ENCODE measurements around the gene ATP7B.
"Not testable (repeated sequence)": the region's sequence is repeated elsewhere in the genome, so short reads cannot be mapped to it uniquely, and the experiment has no call there.

Gene ATP7B

DNA sequence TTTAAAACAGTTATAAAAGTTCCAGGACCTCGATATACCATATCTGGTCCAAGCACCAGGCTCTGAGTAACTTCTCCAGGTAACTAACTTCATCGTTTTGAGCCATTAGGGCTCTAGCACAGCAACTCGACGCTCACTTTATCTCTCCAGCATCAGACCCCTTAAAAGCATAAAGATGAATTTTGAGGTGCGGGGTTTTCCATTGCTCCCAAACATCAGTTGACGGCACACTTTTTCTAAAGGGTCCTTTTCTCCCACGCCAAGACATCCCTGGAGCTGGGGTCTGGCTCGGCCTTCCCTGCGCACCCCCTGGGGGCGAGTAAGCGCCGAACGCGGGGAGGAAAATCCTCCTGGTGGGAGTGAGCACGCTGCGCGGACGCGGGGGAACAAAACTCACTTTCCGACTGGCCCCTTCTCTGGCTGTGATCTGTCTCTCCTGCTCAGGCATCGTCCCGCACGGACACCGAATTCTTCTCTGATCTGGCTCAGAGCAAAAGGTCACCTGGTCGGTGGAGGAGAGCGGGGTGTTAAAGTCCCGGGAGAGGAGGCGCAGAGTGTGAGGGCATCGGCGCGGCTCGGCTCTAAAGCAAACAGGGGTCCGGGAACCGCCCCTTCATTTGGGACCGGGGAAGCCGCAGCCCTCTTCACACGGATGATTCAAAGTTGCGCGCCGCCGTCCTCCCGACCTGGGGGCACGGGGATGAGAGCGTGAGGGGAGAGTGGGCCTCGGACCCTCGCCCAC is at the start of gene ATP7B:
Gene ATP7B, minus strand, starts transcription at position 561 of the 742 bp plus-strand sequence. Its CDS starts 113 bp downstream, at position 448.
- no peak for DNase-seq (ENCODE audit: low spot score)

DNA sequence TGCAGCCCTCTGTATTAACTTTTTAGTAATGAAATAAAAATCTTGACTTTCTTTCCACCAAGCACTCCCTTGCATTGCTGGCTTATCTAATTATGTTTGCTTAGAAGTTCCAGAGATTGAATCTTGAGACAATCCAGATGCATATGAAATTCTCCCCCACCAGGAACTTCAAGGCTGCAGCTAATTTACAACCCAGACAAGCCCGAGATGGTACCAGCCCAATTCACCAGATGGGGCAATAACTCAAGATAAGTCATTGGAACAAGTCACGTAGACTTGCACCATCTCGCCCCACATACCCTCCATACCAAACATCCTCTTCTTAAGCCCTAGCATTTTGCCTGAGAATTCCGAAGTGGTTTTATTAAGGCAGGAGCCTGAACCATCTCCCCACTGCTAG is 42.2 kb upstream of the ATP7B start:
- no peak for DNase-seq (ENCODE audit: low spot score)

DNA sequence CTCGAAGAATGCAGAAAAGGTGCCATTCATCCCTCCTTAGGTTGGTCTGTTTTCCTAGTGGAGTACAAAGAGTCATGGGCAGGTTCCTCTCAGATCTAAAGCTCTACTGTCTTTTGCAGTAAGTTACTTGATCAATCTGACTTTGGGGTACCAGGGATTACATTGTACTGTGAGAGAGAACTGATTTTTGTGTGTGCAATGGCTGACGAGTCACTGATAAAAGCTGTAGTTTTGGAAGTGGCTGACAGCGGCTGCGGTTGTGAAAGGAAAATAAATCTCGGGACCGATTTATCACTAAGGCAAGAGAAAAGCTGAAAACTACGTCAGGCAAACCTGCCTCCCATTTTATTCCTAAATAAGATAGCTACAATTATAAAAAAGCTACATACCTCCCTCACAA is 40.1 kb upstream of the ATP7B start:
- no peak for DNase-seq (ENCODE audit: low spot score)

DNA sequence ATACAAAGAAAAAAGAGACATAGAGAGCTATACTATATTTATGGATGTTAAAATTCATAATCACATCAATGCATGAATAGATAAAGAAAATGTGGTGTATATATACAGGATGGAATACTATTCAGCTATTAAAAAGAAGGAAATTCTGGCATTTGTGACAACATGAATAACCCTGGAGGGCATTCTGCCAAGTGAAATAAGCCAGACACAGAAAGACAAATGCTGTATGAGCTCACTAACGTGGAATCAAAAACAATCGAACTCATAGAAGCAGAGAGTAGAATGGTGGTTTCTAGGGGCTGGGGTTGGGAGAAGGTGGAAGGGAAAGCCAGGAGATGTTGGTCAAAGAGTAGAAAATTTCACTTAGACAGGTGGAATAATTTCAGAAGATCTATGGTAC is 37.3 kb upstream of the ATP7B start:
- no peak for DNase-seq (ENCODE audit: low spot score)

DNA sequence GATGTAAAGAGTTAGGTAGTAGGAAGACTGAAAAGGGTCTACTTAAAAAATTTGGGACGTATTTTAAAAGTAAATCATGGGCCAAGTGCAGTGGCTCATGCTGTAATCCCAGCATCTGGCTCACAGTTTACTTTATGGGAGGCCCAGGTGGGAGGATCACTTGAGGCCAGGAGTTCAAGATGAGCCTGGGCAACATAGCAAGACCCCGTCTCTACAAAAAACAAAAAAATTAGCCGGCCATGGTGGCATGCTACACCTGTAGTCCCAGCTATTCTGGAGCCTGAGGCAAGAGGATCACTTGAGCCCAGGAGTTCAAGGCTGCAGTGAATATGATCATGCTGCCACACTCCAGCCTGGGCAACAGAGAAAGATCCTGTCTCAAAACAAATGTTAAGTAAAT is 36.2 kb upstream of the ATP7B start:
- no peak for DNase-seq (ENCODE audit: low spot score)

DNA sequence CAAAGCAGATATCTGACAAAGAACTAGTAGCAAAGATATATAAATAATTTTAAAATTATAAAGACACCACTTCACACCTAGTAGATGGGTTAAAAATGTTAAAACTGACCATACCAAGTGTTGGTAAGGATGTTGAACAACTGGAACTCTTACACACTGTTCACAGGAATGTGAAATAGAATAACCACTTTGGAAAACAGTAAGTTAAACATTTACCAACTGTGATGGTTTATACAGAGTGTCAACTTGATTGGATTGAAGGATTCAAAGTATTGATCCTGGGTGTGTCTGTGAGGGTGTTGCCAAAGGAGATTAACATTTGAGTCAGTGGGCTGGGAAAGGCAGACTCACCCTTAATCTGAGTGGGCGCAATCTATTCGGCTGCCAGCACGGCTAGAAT is 32.4 kb upstream of the ATP7B start:
- DNase-seq (ENCODE audit: low spot score), result no peak

DNA sequence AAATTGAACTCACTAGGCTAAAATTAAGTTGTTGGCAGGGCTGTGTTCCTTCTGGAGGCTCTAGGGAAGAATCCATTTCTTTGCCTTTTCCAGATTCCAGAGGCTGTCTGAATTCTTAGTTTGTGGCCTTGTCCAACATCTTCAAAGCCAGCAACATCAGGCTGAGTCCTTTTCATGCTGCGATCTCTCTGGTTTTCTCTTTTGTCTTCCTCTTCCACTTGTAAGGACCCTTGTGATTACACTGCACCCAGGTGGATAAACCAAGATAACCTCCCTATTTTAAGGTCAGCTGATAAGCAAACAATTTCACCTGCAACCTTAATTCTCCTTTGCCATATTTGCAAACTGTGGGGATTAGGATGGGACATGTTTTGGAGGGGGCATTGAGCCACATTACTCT is 24.8 kb upstream of the ATP7B start:
- no peak for DNase-seq (ENCODE audit: low spot score)

DNA sequence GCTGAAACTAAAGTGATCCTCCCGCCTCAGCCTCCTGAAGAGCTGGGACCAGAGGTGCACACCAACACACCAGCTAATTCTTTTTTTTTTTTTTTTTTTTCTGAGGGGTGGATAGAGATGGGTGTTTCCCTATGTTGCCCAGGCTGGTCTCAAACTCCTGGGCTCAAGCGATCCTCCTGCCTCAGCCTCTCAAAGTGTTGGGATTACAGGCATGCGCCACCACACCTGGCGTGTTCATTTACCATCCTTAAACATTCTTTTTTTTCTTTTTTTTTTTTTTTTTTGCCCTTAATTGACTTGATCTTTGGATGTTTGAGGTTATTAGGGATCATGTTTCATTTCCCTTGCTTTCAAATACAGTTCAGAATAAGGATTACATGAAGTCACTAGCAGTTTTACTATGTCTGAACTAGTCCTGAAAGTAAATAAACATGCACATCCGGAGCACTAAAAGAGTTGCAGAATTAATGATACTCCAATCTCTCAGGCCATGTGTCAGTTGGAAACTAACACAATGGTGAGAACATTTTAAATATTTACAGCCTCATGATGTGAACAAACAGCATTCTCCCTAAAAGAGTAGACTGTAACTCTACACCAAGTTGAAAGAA is 23.5 kb upstream of the ATP7B start:
- no peak for DNase-seq (ENCODE audit: low spot score)

DNA sequence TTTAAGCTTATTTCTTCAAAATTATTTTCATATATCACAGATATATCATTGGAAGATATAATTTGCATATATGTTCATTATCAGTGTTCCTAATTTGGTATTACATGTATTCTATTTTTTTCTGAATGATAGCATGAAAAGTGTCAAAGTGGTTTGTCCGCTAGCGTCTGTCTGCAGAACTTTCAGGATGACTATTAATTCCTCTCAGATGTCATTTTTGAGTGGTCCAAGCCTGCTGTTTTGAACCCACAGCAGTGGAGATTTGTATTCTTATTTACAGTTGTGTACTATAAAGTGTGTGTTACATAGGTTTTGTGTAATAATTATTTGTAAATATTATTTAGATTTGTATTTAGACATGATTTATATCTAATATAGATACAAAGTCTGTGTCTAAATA is 21.8 kb upstream of the ATP7B start:
- DNase-seq (ENCODE audit: low spot score), result no peak

DNA sequence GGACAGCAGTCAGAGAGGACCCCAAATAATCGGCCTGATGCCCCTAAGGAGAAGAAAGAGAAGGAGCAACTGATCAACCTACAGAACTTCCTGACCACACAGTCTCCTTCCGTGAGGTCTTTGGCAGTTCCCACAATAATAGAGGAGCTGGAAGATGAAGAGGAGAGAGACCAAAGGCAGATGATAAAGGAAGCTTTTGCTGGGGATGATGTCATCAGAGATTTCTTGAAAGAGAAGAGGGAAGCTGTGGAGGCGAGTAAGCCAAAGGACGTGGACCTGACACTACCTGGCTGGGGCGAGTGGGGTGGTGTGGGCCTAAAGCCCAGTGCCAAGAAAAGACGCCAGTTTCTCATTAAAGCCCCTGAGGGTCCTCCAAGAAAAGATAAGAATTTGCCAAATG is 19.2 kb upstream of the ATP7B start:
- DNase-seq (ENCODE audit: low spot score), result not testable (repeated sequence)

DNA sequence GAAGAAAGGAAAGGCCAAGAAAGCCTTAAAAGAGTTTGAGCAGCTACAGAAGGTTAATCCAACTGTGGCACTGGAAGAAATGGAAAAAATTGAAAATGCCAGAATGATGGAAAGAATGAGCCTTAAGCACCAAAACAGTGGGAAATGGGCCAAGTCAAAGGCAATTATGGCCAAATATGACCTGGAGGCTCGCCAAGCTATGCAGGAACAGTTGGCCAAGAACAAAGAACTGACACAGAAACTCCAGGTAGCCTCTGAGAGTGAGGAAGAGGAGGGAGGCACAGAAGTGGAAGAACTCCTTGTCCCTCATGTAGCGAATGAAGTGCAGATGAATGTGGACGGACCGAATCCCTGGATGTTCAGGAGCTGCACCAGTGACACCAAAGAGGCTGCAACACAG is 18.3 kb upstream of the ATP7B start:
- no peak for DNase-seq (ENCODE audit: low spot score)

DNA sequence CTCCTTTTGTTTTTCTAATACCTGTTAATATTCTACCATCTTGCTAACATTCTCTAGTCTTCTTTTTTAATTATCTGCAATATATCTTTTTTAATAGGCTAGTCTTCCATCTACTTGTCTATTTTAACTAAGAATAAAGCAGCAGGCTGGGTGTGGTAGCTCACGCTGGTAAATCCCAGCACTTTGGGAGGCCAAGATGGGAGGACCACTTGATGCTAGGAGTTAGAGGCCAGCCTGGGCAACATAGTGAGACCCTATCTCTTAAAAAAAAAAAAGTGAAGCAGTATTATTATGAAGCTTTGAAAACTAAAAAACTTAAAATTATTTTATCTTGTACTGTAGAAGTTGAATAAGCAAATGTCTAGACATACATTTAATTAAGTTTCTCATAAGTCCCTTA is 16.6 kb upstream of the ATP7B start:
- DNase-seq (ENCODE audit: low spot score), result no peak

DNA sequence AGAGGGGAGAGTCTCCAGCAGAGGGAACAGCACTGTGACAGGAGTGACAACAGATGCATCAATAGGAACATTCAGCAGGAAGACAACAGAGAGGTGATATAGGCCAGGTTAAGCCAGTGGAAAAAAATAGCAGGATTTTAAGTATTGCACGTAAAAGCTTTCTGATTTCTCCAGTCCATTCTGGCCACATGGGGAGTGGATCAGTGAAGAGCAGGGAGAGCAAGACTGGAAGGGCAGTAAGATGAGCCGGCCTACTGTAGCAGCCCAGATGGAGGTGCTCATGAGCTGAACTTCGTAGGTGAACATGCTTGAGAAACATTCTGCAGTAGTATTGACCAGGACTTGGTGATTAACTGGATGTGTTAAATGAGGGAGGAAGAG is 15.0 kb upstream of the ATP7B start:
- DNase-seq (ENCODE audit: low spot score), result no peak

DNA sequence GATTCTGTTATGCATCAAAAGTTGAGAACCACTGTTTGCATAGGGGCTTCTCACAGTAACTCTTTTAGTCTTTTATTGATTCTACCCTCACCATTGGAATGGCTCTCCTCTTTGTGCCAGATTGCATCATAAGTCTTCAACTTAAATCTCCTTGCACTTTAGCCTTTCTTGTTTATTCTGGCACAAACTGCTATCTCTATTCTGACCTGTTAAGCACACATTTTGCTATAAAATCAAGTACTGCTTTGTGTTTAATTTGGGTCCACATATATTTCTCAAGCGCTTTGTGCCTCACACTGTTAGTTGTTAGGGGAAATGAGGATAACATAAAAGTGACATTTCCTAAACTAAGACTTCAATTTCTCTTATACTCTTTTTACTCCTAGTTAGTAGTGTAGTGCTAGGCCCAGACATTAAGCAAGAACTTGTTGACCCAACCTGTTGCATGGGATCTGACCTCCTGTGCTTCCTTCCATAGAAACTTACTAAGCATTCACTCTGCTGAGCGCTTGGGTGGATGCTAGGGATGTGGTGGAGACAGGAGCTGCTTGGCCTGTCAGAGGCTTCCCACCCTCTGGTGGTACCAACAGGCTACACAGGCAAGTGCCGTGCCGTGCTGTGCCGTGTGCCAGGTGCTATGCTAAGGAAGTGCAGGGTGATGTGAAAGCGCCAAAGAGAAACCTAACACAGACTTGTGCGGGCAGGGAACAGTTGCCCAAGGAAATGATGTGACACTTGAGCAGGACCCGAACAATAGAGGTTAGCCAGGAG is 14.4 kb upstream of the ATP7B start:
- DNase-seq (ENCODE audit: low spot score), result no peak

DNA sequence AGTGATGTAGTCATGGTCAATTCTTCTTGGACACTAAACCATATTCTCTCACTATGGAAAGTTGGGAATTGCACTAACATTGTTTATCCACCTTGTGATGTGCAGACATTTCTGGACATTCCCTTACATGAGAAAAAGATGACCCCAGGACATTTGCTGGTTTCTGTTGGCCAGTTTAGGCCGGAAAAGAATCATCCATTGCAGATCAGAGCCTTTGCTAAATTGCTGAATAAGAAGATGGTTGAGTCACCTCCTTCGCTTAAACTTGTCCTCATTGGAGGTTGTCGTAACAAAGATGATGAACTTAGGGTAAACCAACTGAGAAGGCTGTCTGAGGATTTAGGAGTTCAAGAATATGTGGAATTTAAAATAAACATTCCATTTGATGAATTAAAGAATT is 13.2 kb upstream of the ATP7B start, which contains the start of gene UTP14C:
Gene UTP14C, plus strand, starts transcription at position 211 of the 400 bp plus-strand sequence. CDS start 4,114 bp downstream, outside the sequence.
- DNase-seq (ENCODE audit: low spot score), result no peak

DNA sequence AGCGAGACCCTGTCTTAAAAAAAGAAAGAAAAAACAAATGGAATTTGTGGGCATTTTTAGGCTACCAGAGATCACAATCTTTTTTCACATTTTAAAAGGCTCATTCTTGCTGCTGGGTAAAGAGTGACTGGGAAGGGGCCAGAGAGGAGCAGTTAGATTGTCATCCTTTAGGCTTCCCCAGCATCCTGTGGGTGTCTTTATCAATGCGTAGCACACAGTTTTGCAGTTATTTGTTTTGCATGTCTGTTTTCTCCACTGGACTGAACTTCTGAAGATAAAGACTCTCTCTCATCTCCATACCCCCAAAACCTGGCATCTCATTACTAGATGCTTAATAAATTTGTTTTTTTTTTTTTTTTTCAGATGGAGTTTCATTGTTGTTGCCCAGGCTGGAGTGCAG is 11.1 kb upstream of the ATP7B start:
- no peak for DNase-seq (ENCODE audit: low spot score)

DNA sequence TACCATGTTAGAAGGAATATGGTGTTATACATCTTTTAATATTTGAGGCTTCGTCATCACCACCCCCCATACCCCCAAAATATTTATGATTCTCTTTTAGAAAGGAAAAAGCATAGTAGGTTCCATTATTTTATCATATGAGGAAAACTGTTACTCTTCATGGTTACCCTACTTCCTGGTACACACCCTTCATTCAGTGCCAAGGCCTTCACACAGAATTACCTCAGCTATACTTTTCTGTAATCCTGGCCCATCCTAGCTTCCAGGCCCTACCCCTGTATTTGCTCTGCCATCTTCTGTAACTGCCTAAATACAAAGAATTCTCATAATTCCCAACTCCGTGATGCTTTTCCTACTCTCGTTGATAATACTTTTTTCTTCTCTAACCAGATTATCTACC is 8.9 kb upstream of the ATP7B start:
- no peak for DNase-seq (ENCODE audit: low spot score)

DNA sequence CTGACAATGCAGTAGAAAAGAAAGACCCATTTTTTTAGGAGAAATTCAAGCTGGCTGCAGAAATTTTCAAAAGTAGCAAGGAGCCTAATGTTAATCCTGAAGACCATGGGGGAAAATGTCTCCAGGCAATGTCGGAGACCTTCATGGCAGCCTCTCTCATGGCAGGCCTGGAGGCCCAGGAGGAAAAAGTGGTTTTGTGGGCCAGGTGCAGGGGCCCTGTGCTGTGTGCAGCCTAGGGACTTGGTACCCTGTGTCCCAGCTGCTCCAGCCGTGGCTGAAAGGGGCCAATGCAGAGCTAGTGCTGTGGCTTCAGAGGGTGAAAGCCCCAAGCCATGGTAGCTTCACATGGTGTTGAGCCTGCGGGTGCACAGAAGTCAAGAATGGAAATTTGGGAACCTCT is 5.0 kb upstream of the ATP7B start:
- DNase-seq (ENCODE audit: low spot score), result no peak

DNA sequence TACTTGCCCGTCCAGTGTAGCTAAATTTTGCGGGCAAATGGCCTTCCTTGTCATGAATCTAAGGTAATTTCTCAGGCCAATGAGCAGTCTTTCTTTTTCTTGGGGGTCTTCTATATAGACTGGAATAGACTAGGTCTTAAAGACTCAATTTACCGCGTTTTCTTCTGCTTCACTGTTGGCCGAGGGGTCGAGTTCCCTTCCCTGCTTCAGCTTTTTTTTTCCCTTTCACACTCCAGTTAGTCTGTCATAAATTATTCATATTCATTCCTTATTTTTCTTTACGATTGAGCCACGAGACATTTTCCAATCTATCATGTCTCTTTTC is 1.2 kb upstream of the ATP7B start:
- DNase-seq (ENCODE audit: low spot score), result no peak

DNA sequence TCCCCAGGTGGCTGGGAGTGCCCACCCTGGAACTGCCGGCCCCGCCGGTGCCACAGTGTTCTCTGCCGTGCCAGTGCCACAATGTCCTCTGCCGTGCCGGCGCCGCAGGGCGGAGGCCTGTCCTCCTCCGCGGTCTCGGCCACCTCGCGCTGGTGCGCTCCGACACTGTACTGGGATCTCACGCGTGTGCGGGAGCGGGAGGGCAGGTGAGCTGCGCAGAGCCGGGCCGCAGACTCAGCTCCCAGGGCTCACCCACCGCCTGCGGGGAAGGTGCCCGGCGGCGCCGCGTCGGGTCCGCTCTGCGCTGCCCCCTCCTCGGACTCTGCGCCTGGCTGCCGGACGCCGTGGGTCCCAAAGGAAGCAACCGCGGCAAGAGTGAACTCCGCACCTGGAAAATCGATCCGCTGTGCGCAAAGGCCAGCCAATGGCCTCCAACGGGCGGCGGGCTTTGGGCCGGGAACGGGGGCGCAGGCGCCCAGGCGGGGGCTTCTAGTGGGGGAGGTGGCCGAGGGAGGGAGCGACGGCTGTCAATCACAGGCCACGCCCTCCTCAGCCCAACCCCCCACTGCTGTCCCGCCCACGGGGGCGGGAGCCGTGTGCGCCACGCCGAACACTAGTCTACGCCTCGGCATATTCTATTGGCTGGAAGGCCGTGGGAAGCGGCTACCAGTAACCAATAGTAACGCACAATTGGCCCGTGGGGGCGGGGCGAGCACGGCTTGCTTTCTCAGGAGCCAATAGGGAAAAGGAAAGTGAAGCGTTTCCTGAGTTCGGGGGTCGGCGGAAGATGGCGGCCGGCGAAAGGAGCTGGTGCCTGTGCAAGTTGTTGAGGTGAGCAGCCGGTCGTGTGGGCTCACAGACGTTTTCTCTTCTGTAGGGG is 622 bp upstream of the ATP7B start, which contains the start of gene ALG11:
Gene ALG11, plus strand, starts transcription at position 767 of the 880 bp plus-strand sequence. Its CDS starts 21 bp downstream, at position 788.
- DNase-seq (ENCODE audit: low spot score), result peak; percentile 100

DNA sequence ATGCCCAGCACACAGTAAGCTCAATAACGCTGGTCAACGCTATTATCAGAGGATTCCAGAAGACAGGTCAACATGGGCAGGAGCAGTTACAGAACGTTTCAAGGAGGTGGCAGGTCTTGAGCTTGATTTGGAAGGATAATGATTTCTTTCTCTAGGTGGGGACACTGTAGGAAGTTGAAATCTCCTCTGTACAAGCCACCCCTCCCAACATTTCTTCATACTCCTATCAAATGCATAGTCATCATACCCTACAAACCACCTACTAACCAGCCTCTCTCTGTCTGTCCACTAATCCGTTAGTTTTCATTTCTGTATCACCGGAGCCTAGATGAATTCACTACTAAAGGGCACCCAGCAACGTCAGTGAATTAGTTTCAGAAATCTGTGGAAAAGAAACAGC is 1.3 kb downstream of the ATP7B start:
- DNase-seq (ENCODE audit: low spot score), result no peak

Data from ecto neural progenitor cell (in vitro differentiated cells).